ENCODE data around the gene IFNW1. TPM values are rescaled to one million over a fixed set of nuclear protein-coding genes. Genes with fewer than 3 reads are reported as not detected.

The IFNW1 gene
- total and polyA plus RNA-seq, 2 of the 13 experiments (the other 11 are each of a cell fraction or from before 2014, with no cell fraction given): not detected

DNA sequence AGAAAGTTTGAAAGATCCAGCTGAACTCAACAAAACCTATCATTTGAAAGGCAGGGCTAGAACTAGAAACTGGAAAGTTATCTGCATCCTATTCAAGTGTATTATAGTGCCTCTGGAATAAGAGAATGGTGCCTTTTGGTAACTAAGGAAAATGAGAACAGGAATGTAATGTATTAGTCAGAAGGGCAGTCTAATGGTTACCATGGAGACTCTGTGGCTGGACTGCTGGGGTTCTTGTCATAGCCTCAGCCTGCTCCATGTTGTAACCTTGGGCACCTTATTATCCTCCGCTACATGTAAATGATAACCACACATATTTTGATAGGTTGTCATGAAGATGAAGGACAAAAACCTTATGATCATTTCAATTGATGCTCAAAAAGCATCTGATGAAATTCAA is 39.3 kb downstream of the IFNW1 start:
- H3K27me3 ChIP-seq (ENCODE audit: control insufficient read depth in 1 of 2, insufficient read depth in 2 of 2, low read length in 2 of 2): no peaks in the 10 kb centered on the region
- no peak overlapping the region for H3K4me3 ChIP-seq (replicated peaks in 1 of 3; ENCODE audit: insufficient read depth in 1 of 3, low read depth in 2 of 3, low read length in 3 of 3)
- H3K4me1 ChIP-seq (ENCODE audit: insufficient read depth, low read length): no peaks in the 10 kb centered on the region
- POLR2A ChIA-PET: no interaction called here
- H3K9me3 ChIP-seq (ENCODE audit: low read length): no peaks in the 10 kb centered on the region
- no peak overlapping the region for H3K9ac ChIP-seq (ENCODE audit: insufficient read depth, low read depth, low read length)
- intact Hi-C loops (cut with micrococcal nuclease; ENCODE audit: unreplicated experiment): no loop called here
- no TSS peak for BruUV-seq (replicated peaks)
- 80% methylated on average over 1 of the region's 1 CpG for WGBS (ENCODE audit: low lambda C conversion rate)
- ATAC-seq: no peak
- no peak overlapping the region for H3K27ac ChIP-seq (ENCODE audit: extremely low read length, insufficient read depth, low read length)
- FAIRE-seq: no peak
- H4K20me1 ChIP-seq (ENCODE audit: insufficient read depth, low read length): no peaks in the 10 kb centered on the region
- DNase-seq (ENCODE audit: low spot score): no peak
- no peaks in the 10 kb centered on the region for H3K36me3 ChIP-seq (replicated peaks in 1 of 2; ENCODE audit: control insufficient read depth in 1 of 2, insufficient read depth in 2 of 2, low read length in 2 of 2)
- CTCF ChIA-PET (ENCODE audit: low intra/inter-chr PET ratio, low total read pairs): no interaction called here
- no peaks in the 10 kb centered on the region for H3K79me2 ChIP-seq (ENCODE audit: insufficient read depth, low read length)
- in situ Hi-C loops (cut with HindIII; ENCODE audit: extremely low pct_ligation_motif_present, low pct_unique_long_range_greater_than_20kb): loop anchor here (25.0 kb wide), 3 partner anchors 490 to 1615 kb away; partner anchors contain the start of gene MLLT3
- no peak overlapping the region for H2AFZ ChIP-seq (ENCODE audit: low read length)
- H3K4me2 ChIP-seq (ENCODE audit: low read depth, low read length): no peak overlapping the region
- TF ChIP-seq CREB1 (IDR thresholded peaks at IDR 0.05) (no peak), CREB1 (CRISPR knock-in tag; IDR thresholded peaks at IDR 0.05) (no peak), SKI (IDR thresholded peaks at IDR 0.05; ENCODE audit: partially characterized antibody) (no peak), MBNL3 (CRISPR knock-in tag; conservative IDR thresholded peaks at IDR 0.05) (no peak), ONECUT2 (CRISPR knock-in tag; IDR thresholded peaks at IDR 0.05) (no peak), ZNF678 (CRISPR knock-in tag; IDR thresholded peaks at IDR 0.05) (no peak), DPF2 (CRISPR knock-in tag; IDR thresholded peaks at IDR 0.05; ENCODE audit: borderline replicate concordance, low read depth) (no peak), PRMT3 (CRISPR knock-in tag; IDR thresholded peaks at IDR 0.05; ENCODE audit: borderline replicate concordance, low read depth) (no peak)
- TF ChIP-seq, protein P1, sequence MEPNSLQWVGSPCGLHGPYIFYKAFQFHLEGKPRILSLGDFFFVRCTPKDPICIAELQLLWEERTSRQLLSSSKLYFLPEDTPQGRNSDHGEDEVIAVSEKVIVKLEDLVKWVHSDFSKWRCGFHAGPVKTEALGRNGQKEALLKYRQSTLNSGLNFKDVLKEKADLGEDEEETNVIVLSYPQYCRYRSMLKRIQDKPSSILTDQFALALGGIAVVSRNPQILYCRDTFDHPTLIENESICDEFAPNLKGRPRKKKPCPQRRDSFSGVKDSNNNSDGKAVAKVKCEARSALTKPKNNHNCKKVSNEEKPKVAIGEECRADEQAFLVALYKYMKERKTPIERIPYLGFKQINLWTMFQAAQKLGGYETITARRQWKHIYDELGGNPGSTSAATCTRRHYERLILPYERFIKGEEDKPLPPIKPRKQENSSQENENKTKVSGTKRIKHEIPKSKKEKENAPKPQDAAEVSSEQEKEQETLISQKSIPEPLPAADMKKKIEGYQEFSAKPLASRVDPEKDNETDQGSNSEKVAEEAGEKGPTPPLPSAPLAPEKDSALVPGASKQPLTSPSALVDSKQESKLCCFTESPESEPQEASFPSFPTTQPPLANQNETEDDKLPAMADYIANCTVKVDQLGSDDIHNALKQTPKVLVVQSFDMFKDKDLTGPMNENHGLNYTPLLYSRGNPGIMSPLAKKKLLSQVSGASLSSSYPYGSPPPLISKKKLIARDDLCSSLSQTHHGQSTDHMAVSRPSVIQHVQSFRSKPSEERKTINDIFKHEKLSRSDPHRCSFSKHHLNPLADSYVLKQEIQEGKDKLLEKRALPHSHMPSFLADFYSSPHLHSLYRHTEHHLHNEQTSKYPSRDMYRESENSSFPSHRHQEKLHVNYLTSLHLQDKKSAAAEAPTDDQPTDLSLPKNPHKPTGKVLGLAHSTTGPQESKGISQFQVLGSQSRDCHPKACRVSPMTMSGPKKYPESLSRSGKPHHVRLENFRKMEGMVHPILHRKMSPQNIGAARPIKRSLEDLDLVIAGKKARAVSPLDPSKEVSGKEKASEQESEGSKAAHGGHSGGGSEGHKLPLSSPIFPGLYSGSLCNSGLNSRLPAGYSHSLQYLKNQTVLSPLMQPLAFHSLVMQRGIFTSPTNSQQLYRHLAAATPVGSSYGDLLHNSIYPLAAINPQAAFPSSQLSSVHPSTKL (CRISPR knock-in tag; IDR thresholded peaks at IDR 0.05): no peak
- TF ChIP-seq, protein P2, sequence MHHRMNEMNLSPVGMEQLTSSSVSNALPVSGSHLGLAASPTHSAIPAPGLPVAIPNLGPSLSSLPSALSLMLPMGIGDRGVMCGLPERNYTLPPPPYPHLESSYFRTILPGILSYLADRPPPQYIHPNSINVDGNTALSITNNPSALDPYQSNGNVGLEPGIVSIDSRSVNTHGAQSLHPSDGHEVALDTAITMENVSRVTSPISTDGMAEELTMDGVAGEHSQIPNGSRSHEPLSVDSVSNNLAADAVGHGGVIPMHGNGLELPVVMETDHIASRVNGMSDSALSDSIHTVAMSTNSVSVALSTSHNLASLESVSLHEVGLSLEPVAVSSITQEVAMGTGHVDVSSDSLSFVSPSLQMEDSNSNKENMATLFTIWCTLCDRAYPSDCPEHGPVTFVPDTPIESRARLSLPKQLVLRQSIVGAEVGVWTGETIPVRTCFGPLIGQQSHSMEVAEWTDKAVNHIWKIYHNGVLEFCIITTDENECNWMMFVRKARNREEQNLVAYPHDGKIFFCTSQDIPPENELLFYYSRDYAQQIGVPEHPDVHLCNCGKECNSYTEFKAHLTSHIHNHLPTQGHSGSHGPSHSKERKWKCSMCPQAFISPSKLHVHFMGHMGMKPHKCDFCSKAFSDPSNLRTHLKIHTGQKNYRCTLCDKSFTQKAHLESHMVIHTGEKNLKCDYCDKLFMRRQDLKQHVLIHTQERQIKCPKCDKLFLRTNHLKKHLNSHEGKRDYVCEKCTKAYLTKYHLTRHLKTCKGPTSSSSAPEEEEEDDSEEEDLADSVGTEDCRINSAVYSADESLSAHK (CRISPR knock-in tag; IDR thresholded peaks at IDR 0.05; ENCODE audit: borderline replicate concordance): no peak
- TF ChIP-seq, protein P3, sequence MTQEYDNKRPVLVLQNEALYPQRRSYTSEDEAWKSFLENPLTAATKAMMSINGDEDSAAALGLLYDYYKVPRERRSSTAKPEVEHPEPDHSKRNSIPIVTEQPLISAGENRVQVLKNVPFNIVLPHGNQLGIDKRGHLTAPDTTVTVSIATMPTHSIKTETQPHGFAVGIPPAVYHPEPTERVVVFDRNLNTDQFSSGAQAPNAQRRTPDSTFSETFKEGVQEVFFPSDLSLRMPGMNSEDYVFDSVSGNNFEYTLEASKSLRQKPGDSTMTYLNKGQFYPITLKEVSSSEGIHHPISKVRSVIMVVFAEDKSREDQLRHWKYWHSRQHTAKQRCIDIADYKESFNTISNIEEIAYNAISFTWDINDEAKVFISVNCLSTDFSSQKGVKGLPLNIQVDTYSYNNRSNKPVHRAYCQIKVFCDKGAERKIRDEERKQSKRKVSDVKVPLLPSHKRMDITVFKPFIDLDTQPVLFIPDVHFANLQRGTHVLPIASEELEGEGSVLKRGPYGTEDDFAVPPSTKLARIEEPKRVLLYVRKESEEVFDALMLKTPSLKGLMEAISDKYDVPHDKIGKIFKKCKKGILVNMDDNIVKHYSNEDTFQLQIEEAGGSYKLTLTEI (CRISPR knock-in tag; conservative IDR thresholded peaks at IDR 0.05): no peak
- TF ChIP-seq, protein P4, sequence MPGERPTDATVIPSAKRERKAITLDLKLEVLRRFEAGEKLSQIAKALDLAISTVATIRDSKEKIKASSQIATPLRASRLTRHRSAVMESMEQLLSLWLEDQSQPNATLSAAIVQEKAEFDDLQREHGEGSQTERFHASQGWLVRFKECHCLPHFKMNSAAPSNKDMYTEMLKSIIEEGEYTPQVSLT (CRISPR knock-in tag; IDR thresholded peaks at IDR 0.05; ENCODE audit: borderline replicate concordance, low read depth): no peak
- TF ChIP-seq, protein P5, sequence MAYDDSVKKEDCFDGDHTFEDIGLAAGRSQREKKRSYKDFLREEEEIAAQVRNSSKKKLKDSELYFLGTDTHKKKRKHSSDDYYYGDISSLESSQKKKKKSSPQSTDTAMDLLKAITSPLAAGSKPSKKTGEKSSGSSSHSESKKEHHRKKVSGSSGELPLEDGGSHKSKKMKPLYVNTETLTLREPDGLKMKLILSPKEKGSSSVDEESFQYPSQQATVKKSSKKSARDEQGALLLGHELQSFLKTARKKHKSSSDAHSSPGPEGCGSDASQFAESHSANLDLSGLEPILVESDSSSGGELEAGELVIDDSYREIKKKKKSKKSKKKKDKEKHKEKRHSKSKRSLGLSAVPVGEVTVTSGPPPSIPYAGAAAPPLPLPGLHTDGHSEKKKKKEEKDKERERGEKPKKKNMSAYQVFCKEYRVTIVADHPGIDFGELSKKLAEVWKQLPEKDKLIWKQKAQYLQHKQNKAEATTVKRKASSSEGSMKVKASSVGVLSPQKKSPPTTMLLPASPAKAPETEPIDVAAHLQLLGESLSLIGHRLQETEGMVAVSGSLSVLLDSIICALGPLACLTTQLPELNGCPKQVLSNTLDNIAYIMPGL (CRISPR knock-in tag; IDR thresholded peaks at IDR 0.05; ENCODE audit: borderline replicate concordance in 1 of 2, low read depth in 1 of 2): no peak

All from HepG2 (cell line).